Forelimb muscle (tissue), 1 donor: ENCODE results near the gene SPOCK1. TPM values are rescaled to one million over a fixed set of nuclear protein-coding genes. Genes with fewer than 3 reads are reported as not detected.

ENCODE experiments used
- DNase-seq: peaks from one replicate; pipeline ENCODE4 v3.0.0-alpha.2; 2013; ENCODE audit warnings: low read depth
- polyA plus RNA-seq: library from polyadenylated mRNA; unstranded; fragments of 120-200 nt; gene quantifications from one replicate; pipeline ENCODE4 v1.2.1, GENCODE V29; 2013; ENCODE audit not compliant: insufficient read length

The SPOCK1 gene
- polyA plus RNA-seq, 1 donor, result 3.4 TPM

GRCh38 chr5:137296213-137296781 lies 202.8 kb downstream of the SPOCK1 start:
- no peak for DNase-seq

- no peak for DNase-seq
Measured at GRCh38 chr5:137294604-137295003, 204.5 kb downstream of the SPOCK1 start.

DNA sequence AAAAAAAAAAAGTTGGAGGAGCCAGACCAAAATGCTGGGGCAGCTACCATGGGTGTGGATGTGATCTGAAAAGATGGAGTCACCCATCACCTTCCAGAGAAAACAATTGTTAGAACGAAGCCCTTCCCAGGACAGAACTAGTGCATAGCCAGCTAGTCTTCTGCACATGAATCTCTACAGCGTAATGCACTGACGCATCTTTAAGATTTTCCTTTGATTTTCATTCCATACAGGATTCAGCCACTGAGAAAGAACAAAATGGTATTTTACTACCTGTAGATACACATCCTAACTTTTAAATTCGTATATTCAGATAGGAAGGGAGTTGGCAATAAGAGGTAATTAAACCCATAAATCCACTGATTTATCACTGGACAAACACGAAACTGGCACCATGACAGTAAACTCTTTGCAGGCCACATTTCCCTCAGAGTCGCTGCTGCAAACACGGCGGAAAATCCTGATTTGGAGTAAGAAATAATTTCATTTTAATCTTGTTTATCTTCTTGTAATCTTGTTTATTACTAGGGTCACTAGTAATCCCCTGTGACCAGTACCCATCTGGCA lies 206.6 kb downstream of the SPOCK1 start:
- no peak for DNase-seq

GRCh38 chr5:137291436-137291835 lies 207.7 kb downstream of the SPOCK1 start:
- DNase-seq, result no peak

GRCh38 chr5:137291031-137291430 lies 208.1 kb downstream of the SPOCK1 start:
- no peak for DNase-seq

- DNase-seq, result no peak
Measured at GRCh38 chr5:137290373-137290772, 208.8 kb downstream of the SPOCK1 start.

- DNase-seq, result no peak
Measured at GRCh38 chr5:137289856-137290255, 209.3 kb downstream of the SPOCK1 start.

- no peak for DNase-seq
Measured at GRCh38 chr5:137287569-137287968, 211.6 kb downstream of the SPOCK1 start.

GRCh38 chr5:137286025-137286610 lies 213.0 kb downstream of the SPOCK1 start:
- DNase-seq, result no peak

- no peak for DNase-seq
Measured at GRCh38 chr5:137283801-137284200, 215.3 kb downstream of the SPOCK1 start.

DNA sequence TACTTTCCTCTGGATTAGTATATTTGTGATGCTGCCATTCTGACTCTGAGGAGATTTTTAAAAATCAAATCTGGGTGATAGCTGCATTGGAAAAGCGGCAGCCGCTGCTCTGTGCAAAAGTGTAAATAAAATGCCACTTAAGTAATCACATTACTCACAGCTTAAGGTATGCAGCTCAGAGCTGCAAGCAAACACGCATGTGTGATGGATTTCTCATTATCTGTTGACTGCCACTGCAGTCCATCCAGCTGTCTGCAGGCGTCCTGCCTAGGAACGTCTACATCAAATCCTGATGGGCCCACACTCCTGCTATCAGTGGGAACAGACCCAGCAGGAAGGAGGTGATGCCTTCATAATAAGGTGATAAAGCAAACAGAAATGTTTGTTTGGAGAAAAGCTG lies 216.9 kb downstream of the SPOCK1 start:
- DNase-seq, result no peak

DNA sequence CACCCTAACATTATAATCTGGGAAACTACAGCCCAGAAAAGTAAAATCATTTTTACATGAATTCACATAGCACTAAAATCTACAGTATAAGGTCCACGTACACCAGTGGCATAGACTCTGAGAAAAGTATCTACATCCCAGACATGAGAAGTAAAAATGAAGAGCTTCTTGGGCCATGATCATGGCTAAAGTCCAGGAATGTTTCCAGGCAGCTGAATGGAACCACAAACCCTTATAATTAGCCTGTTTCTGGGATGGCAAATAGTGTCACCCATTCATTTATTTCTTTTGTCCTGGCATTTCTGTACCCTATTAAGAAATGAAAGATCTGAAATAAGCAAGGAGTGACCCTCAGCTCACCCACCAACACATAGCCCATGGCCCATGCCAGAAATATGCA lies 217.9 kb downstream of the SPOCK1 start:
- DNase-seq, result no peak

GRCh38 chr5:137280656-137281055 lies 218.5 kb downstream of the SPOCK1 start:
- DNase-seq, result no peak

GRCh38 chr5:137279521-137280231 lies 219.4 kb downstream of the SPOCK1 start:
- DNase-seq, result no peak

GRCh38 chr5:137278476-137278875 lies 220.7 kb downstream of the SPOCK1 start:
- no peak for DNase-seq

- DNase-seq, result no peak
Measured at GRCh38 chr5:137275083-137275482, 224.0 kb downstream of the SPOCK1 start.

GRCh38 chr5:137273511-137273910 lies 225.6 kb downstream of the SPOCK1 start:
- no peak for DNase-seq

DNA sequence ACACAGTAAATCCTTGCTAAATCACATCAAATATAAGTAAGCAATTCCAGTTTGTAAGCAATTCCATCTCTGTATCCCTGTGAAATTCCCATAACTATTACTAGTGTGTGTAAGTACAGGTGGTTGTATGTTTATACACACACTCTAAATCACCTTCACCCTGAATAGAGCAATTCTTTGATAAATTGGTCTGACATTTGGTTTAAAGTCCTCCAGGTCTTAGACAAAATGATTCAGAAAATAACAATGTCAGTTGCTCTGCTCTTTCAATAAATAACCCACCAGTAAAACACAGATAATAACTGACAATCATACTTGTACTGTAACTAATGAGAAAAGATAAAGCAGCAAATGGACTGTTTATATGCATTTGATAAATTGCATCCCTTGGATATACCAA lies 226.3 kb downstream of the SPOCK1 start:
- no peak for DNase-seq

- no peak for DNase-seq
Measured at GRCh38 chr5:137269946-137270345, 229.2 kb downstream of the SPOCK1 start.

DNA sequence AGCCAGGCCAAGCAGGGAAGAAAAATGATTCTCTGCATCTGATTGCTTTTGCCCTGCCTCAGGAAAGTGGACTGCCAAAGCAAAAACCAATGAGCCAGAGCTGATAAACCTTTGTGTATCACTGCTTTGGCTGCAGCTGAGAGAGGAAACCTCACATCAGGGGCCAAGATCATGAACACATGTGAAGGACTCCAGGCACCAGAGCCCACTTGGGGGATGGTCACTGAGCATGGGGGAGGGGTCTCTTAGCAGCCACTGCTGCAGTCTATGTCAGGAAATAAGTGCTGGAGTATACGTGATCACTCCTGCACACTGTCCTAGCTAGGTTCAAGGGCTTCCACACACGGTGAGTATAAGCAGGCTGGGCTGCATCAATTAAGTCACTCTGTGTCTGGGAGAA lies 229.9 kb downstream of the SPOCK1 start:
- DNase-seq, result no peak

DNA sequence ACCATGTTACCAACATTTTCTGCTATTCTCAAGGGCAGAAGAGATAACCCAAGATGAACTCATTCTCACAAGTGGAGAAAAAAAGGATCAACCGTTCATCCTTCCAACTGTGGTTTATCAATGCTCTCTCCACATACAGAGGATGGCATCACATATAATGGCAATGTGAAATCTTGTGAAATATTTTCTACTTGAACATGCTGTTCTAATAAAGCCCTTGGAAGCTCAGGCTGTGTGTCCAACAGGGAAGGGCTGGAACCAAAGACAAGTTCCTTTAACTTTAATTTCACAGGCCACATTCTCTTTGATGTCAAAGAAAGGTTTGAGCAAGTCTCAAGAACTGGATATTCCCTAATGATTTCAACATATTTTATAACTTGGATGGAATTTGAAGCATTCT lies 230.5 kb downstream of the SPOCK1 start:
- DNase-seq, result no peak

DNA sequence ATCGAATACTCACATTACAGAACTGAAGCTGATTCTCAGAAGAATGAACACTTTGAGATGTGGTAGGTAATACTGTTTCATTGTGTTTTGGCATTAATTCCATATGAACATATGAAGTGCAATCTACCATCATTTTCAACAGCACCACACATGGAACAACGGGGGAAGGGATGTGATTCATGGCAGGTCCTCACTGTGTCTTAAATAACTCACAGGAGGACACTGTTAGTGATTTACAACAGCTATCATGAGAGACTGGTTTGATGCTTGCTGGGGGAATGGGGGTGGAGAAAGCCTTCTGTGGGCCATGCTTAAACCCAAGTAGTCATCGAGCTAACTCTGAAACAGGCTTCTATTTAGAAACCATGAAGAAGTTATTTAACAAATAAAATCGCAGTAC lies 232.9 kb downstream of the SPOCK1 start:
- no peak for DNase-seq

GRCh38 chr5:137265457-137265856 lies 233.7 kb downstream of the SPOCK1 start:
- DNase-seq, result no peak
